ENCODE data around the gene TNFSF8. TPM values are rescaled to one million over a fixed set of nuclear protein-coding genes. Genes with fewer than 3 reads are reported as not detected.
A peak's percentile ranks its signal among the peaks of the same experiment; 100 is the strongest.

The TNFSF8 gene
- 83.1 TPM for total RNA-seq

DNA sequence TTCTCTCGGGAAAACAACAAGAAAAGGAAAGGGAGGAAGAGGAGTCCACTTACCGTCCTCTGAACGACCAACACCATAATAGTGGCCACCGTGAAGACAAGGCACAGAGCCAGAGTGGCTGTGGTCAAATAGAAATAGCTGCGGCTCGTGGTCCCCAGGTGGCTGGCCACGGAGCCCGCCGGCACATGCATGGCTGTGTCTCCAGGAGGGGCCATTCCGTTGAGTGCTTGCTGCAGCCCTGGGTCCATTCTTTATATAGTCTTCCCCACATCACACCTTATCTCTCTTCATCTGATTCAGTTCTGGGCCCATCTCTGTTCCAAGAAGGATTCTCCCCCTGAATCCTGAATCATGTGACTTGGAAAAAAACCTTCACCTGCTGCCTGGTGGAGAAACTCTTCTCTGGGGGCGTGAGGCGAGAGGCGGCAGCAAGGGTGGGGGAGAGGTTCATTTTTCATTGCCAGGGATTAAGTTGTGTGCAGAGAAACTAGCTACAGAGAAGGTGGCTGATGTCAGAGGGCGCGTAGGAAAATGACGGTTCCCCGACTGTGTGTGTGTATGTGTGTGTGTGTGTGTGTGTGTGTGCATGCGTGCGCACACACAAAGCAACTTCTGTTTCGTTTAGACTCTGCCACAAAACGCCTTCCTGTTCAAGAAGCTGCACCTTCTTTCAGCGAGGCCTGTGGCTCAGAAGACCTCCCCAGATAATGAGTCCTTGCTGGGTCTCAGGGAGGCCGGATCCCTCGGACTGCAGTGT is at the start of gene TNFSF8:
TSS of gene TNFSF8 (minus strand) at position 536 of the 757 bp plus-strand sequence. CDS start at position 248, 288 bp downstream.
- Histone ChIP-seq H3K4me1 (ENCODE audit: insufficient read depth, low read length) (peaks cover 29% of the 10 kb centered on the region), H3K9me3 (ENCODE audit: low read depth, low read length) (no peaks in the 10 kb centered on the region), H3K4me3 (ENCODE audit: low read length) (peak within 1 kb of the TSS; percentile 63), H3K27me3 (ENCODE audit: insufficient read depth, low read length) (no peaks in the 10 kb centered on the region)

GRCh38 chr9:114973216-114973615 is 42.8 kb upstream of the TNFSF8 start:
- Histone ChIP-seq H3K27me3 (ENCODE audit: insufficient read depth, low read length) (no peaks in the 10 kb centered on the region), H3K4me3 (ENCODE audit: low read length) (no peak overlapping the region), H3K9me3 (ENCODE audit: low read depth, low read length) (no peaks in the 10 kb centered on the region), H3K4me1 (ENCODE audit: insufficient read depth, low read length) (peaks cover 17% of the 10 kb centered on the region)

GRCh38 chr9:114972510-114973136 is 42.2 kb upstream of the TNFSF8 start:
- Histone ChIP-seq H3K9me3 (ENCODE audit: low read depth, low read length) (no peaks in the 10 kb centered on the region), H3K4me1 (ENCODE audit: insufficient read depth, low read length) (peaks cover 19% of the 10 kb centered on the region), H3K4me3 (ENCODE audit: low read length) (no peak overlapping the region), H3K27me3 (ENCODE audit: insufficient read depth, low read length) (no peaks in the 10 kb centered on the region)

DNA sequence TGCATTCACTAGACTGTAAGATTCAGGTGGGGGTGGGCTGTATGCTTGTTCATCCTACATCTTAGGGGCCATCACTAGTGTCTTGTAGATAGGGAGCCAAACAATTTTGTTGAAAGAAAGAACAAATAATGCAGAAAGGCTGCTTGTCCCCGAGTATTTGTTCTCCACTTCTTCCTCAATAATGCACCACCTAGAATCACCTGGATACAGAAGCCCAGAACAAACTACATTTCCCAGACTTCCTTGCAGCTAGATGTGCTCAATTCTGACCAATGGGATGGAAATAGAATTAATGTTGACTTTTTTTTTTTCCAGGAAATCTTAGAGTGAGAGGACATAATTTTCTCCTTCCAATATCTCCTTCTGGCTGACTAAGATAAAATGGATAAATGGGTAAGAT is 38.9 kb upstream of the TNFSF8 start:
- Histone ChIP-seq H3K4me1 (ENCODE audit: insufficient read depth, low read length) (peaks cover 19% of the 10 kb centered on the region), H3K9me3 (ENCODE audit: low read depth, low read length) (no peaks in the 10 kb centered on the region), H3K4me3 (ENCODE audit: low read length) (no peak overlapping the region), H3K27me3 (ENCODE audit: insufficient read depth, low read length) (no peaks in the 10 kb centered on the region)

GRCh38 chr9:114968671-114969070 is 38.3 kb upstream of the TNFSF8 start:
- Histone ChIP-seq H3K4me3 (ENCODE audit: low read length) (no peak overlapping the region), H3K27me3 (ENCODE audit: insufficient read depth, low read length) (no peaks in the 10 kb centered on the region), H3K9me3 (ENCODE audit: low read depth, low read length) (no peaks in the 10 kb centered on the region), H3K4me1 (ENCODE audit: insufficient read depth, low read length) (peaks cover 19% of the 10 kb centered on the region)

- H3K27me3 ChIP-seq (ENCODE audit: insufficient read depth, low read length), result no peaks in the 10 kb centered on the region
- H3K4me3 ChIP-seq (ENCODE audit: low read length), result no peak overlapping the region
- peaks cover 19% of the 10 kb centered on the region for H3K4me1 ChIP-seq (ENCODE audit: insufficient read depth, low read length)
- peaks cover 6% of the 10 kb centered on the region for H3K9me3 ChIP-seq (ENCODE audit: low read depth, low read length)
Measured at GRCh38 chr9:114965564-114965963, 35.2 kb upstream of the TNFSF8 start.

DNA sequence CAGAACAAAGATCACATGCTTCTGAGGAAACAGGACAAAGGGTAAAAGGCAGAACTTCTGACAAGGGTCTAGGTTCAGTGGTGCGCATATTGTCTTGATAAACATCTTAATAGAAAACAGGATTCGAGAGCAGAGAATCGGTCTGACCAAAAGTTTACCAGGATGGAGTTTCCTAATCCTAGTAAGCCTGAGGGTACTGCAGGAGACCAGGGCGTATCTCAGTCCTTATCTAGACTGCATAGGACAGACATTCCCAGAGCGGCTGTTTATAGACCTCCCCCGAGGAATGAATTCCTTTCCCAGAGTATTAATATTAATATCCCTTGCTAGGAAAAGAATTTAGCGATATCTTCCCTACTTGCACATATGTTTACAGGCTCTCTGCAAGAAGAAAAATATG is 32.4 kb upstream of the TNFSF8 start:
- Histone ChIP-seq H3K9me3 (ENCODE audit: low read depth, low read length) (peaks cover 12% of the 10 kb centered on the region), H3K4me3 (ENCODE audit: low read length) (no peak overlapping the region), H3K27me3 (ENCODE audit: insufficient read depth, low read length) (no peaks in the 10 kb centered on the region), H3K4me1 (ENCODE audit: insufficient read depth, low read length) (peaks cover 6% of the 10 kb centered on the region)

DNA sequence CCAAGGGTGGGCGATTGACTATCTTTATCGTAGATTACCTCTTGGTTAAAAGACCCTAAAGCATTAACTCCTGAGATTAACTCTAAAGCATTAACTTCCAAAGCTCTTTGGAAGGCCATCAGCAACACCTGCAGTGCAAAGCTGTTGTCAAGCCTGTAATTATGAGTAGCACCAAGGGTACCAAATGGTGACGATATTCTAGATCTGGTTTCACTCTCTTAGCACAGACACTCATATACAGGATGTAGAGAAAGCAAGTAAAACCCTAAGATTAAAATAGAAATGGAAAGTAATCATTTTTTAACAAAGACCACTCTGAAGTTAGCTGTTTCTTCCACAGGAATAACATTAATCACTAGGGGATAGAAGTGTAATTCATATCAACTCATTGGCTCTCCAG is 29.9 kb upstream of the TNFSF8 start:
- H3K27me3 ChIP-seq (ENCODE audit: insufficient read depth, low read length), result no peaks in the 10 kb centered on the region
- no peak overlapping the region for H3K4me3 ChIP-seq (ENCODE audit: low read length)
- peaks cover 31% of the 10 kb centered on the region for H3K4me1 ChIP-seq (ENCODE audit: insufficient read depth, low read length)
- peaks cover 12% of the 10 kb centered on the region for H3K9me3 ChIP-seq (ENCODE audit: low read depth, low read length)

GRCh38 chr9:114958844-114959235 is 28.4 kb upstream of the TNFSF8 start:
- Histone ChIP-seq H3K9me3 (ENCODE audit: low read depth, low read length) (peaks cover 12% of the 10 kb centered on the region), H3K4me1 (ENCODE audit: insufficient read depth, low read length) (peaks cover 43% of the 10 kb centered on the region), H3K27me3 (ENCODE audit: insufficient read depth, low read length) (no peaks in the 10 kb centered on the region), H3K4me3 (ENCODE audit: low read length) (no peak overlapping the region)

GRCh38 chr9:114958021-114958843 is 27.8 kb upstream of the TNFSF8 start:
- Histone ChIP-seq H3K4me3 (ENCODE audit: low read length) (no peak overlapping the region), H3K9me3 (ENCODE audit: low read depth, low read length) (peaks cover 12% of the 10 kb centered on the region), H3K4me1 (ENCODE audit: insufficient read depth, low read length) (peaks cover 49% of the 10 kb centered on the region)

DNA sequence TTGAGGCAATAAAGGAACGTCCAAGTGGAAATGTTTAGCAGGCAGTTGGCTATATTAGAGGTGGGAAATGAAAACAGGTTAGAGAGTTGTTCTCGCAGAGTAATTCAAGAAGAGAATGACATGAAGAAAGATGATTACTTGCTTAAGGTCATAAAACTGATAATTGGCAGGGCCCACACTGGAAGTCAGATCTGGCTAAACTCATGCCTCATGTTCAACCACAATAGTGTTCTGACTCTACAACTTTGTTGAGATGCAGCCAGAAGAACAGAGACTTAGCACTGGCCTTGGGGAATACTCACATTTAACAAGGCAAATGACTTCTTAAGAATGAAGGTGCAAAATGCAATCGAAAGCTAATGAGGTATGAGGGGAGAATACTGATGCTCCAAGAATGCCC is 27.2 kb upstream of the TNFSF8 start:
- Histone ChIP-seq H3K9me3 (ENCODE audit: low read depth, low read length) (peaks cover 12% of the 10 kb centered on the region), H3K4me3 (ENCODE audit: low read length) (no peak overlapping the region), H3K27me3 (ENCODE audit: insufficient read depth, low read length) (no peaks in the 10 kb centered on the region), H3K4me1 (ENCODE audit: insufficient read depth, low read length) (peaks cover 54% of the 10 kb centered on the region)

More at GRCh38 chr9:114958021-114958843, 27.8 kb upstream of the TNFSF8 start:
- H3K27me3 ChIP-seq (ENCODE audit: insufficient read depth, low read length), result no peaks in the 10 kb centered on the region

DNA sequence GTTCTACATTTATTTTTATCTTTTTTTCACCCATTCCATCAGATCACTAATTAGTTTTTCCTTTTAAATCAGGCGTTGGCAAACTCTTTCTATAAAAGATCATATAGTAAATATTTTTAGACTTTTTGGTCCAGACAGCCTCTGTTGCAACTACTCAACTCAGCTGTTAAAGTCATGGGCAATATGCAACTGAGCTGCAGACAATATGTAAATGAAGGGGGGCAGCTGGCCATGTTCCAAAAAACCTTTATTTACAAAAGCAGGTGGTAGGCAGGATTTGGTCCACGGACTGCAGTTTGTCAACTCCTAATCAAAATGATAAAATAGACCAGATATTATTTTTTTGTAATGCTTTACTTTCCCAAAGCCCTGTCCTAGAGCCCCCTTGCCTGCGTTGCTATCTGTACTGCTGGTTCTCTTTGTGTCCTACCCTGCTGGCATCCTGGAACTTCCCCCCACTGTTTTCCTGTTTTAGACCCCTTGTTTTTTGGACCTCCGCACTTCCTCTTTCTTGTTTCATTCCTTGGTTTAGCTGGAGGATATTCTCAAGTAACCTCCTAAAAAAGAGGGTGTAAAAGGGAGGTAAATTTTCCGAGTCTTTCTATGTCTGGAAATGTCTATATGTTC is 24.7 kb upstream of the TNFSF8 start:
- H3K4me3 ChIP-seq (ENCODE audit: low read length), result no peak overlapping the region
- H3K27me3 ChIP-seq (ENCODE audit: insufficient read depth, low read length), result no peaks in the 10 kb centered on the region
- peaks cover 54% of the 10 kb centered on the region for H3K4me1 ChIP-seq (ENCODE audit: insufficient read depth, low read length)
- peaks cover under 1% of the 10 kb centered on the region for H3K9me3 ChIP-seq (ENCODE audit: low read depth, low read length)

- no peaks in the 10 kb centered on the region for H3K27me3 ChIP-seq (ENCODE audit: insufficient read depth, low read length)
- H3K4me1 ChIP-seq (ENCODE audit: insufficient read depth, low read length), result peaks cover 54% of the 10 kb centered on the region
- H3K4me3 ChIP-seq (ENCODE audit: low read length), result no peak overlapping the region
- no peaks in the 10 kb centered on the region for H3K9me3 ChIP-seq (ENCODE audit: low read depth, low read length)
Measured at GRCh38 chr9:114953959-114954358, 23.6 kb upstream of the TNFSF8 start.

- Histone ChIP-seq H3K9me3 (ENCODE audit: low read depth, low read length) (no peaks in the 10 kb centered on the region), H3K27me3 (ENCODE audit: insufficient read depth, low read length) (no peaks in the 10 kb centered on the region), H3K4me1 (ENCODE audit: insufficient read depth, low read length) (peaks cover 51% of the 10 kb centered on the region), H3K4me3 (ENCODE audit: low read length) (no peak overlapping the region)
Measured at GRCh38 chr9:114953046-114953445, 22.7 kb upstream of the TNFSF8 start.

DNA sequence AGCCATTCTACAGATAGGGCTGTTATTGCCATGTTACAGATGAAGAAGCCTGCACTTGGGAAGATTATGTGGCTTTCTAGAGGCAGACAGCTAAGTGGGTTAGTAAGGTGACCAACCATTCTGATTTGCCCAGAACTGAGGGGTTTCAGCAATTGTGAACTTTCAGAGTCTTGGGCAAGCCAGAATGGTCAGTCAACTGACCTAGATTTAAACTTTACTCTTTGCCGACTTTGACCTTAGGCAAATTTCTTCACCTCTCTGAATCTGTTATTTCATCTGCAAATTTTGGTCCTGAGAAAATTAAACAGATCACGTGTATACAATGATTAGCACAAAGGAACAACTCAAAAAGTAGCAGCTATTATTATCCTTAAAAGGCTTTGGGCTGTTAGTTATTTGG is 20.4 kb upstream of the TNFSF8 start:
- Histone ChIP-seq H3K27me3 (ENCODE audit: insufficient read depth, low read length) (no peaks in the 10 kb centered on the region), H3K9me3 (ENCODE audit: low read depth, low read length) (no peaks in the 10 kb centered on the region), H3K4me1 (ENCODE audit: insufficient read depth, low read length) (peaks cover 31% of the 10 kb centered on the region), H3K4me3 (ENCODE audit: low read length) (no peak overlapping the region)
